PC-9 (cell line): ENCODE data around the gene ZNF774. TPM values are rescaled to one million over a fixed set of nuclear protein-coding genes. Genes with fewer than 3 reads are reported as not detected.
A peak's percentile ranks its signal among the peaks of the same experiment; 100 is the strongest.
"Not testable (repeated sequence)": the region's sequence is repeated elsewhere in the genome, so short reads cannot be mapped to it uniquely, and the experiment has no call there.

Source experiments
- Bru-seq: library from RNA; stranded (reverse); fragments of 400-500 nt; gene quantifications from one replicate; lab custom pipeline; 2021; lab: Mats Ljungman, UMichigan
- BruChase-seq, 2 experiments: library from RNA; stranded (reverse); fragments of 400-500 nt; gene quantifications; one replicate each; lab custom pipeline; 2021; lab: Mats Ljungman, UMichigan
- BruUV-seq: library from RNA; stranded (reverse); fragments of 400-500 nt; replicated peaks from 2 replicates; lab custom pipeline; 2021; lab: Mats Ljungman, UMichigan
- CTCF ChIA-PET: fragments of 300-600 bp; sonication (Branson Sonifier 250); formaldehyde crosslinking; loops from one replicate; lab custom pipeline; 2022; ENCODE audit warnings: antibody characterized with exemption; lab: Charles Lee
- POLR2A ChIA-PET: fragments of 300-600 bp; sonication (Branson Sonifier 250); formaldehyde crosslinking; loops from one replicate; lab custom pipeline; 2022; ENCODE audit warnings: antibody characterized with exemption; ENCODE audit not compliant: unreplicated experiment; lab: Charles Lee
- DNase-seq, 2 experiments: peaks; one replicate each; pipeline versions ENCODE4 v3.0.0 to v3.0.0-alpha.2; 2015 to 2022; ENCODE audit warnings: mixed read lengths in 1 of 2
- H2AFZ ChIP-seq: fragments of 200-600 bp; sonication (generic); 2 replicates; pipeline ENCODE4 v1.8.1; 2017; ENCODE audit warnings: antibody characterized with exemption
- H3F3A ChIP-seq: fragments of 200-600 bp; sonication (generic); 2 replicates; pipeline ENCODE4 v1.8.1; 2017; ENCODE audit warnings: antibody characterized with exemption, mild to moderate bottlenecking, low read depth; ENCODE audit not compliant: insufficient read depth
- H3K27ac ChIP-seq: fragments of 200-600 bp; sonication (generic); 2 replicates; pipeline ENCODE4 v1.6.1; 2016; ENCODE audit warnings: mixed run types
- H3K27me3 ChIP-seq: fragments of 200-600 bp; sonication (generic); 2 replicates; pipeline ENCODE4 v1.6.1; 2016; ENCODE audit warnings: low read depth, mixed run types; ENCODE audit not compliant: insufficient read depth
- H3K36me3 ChIP-seq: fragments of 200-600 bp; sonication (generic); 2 replicates; pipeline ENCODE4 v1.6.1; 2016; ENCODE audit warnings: low read depth, mixed run types
- H3K4me1 ChIP-seq: fragments of 200-600 bp; sonication (generic); replicated peaks from 2 replicates; pipeline ENCODE4 v1.6.1; 2016; ENCODE audit warnings: mixed run types; ENCODE audit not compliant: insufficient read depth
- H3K4me2 ChIP-seq: fragments of 200-600 bp; sonication (generic); 2 replicates; pipeline ENCODE4 v1.6.1; 2017; ENCODE audit warnings: mixed run types
- H3K4me3 ChIP-seq: fragments of 200-600 bp; sonication (generic); 2 replicates; pipeline ENCODE4 v1.6.1; 2016; ENCODE audit warnings: mixed run types
- H3K79me2 ChIP-seq: fragments of 200-600 bp; sonication (generic); 2 replicates; pipeline ENCODE4 v1.6.1; 2017; ENCODE audit warnings: low read depth, mixed run types
- H3K9me2 ChIP-seq: fragments of 200-600 bp; sonication (generic); 2 replicates; pipeline ENCODE4 v1.8.1; 2017; ENCODE audit warnings: mild to moderate bottlenecking; ENCODE audit not compliant: insufficient read depth
- H3K9me3 ChIP-seq: fragments of 200-600 bp; sonication (generic); 2 replicates; pipeline ENCODE4 v1.8.1; 2016; ENCODE audit warnings: low read depth; ENCODE audit not compliant: insufficient read depth
- H4K20me1 ChIP-seq: fragments of 200-600 bp; sonication (generic); 2 replicates; pipeline ENCODE4 v1.8.1; 2017; ENCODE audit not compliant: insufficient read depth
- CTCF ChIP-seq: fragments of 200-600 bp; sonication (generic); conservative IDR thresholded peaks from 2 replicates; pipeline ENCODE4 v1.6.1; 2017; ENCODE audit warnings: mixed run types, antibody characterized with exemption, mild to moderate bottlenecking, moderate library complexity
- EZH2 ChIP-seq: fragments of 200-600 bp; sonication (generic); IDR thresholded peaks from 2 replicates; pipeline ENCODE4 v1.8.0; 2017; ENCODE audit warnings: antibody characterized with exemption, low read depth
- intact Hi-C: fragments of 100-400 bp; cut with micrococcal nuclease; formaldehyde crosslinking; loops from one replicate; pipeline ENCODE4 v1.10.0; 2022; ENCODE audit not compliant: unreplicated experiment
- long read RNA-seq: library from polyadenylated mRNA; stranded (forward); transcript quantifications from one replicate; pipeline ENCODE4 v2.0.0, GENCODE V29; 2022
- total RNA-seq: library from RNA; stranded (reverse); gene quantifications from 2 replicates; pipeline ENCODE4 v1.2.3, GENCODE V29; 2021

ZNF774 gene
- total RNA-seq = 6.2 and 6.3 TPM in 2 replicates
- percentile 54 among the genes with signal in this experiment for Bru-seq, nascent RNA
- BruChase-seq, experiment 1, labeled RNA remaining after a 2-hour chase = percentile 57 among the genes with signal in this experiment
- percentile 47 among the genes with signal in this experiment for BruChase-seq, experiment 2, labeled RNA remaining after a 6-hour chase
- long read RNA-seq, partial matches to known transcripts = 0 of 3 reads
- long read RNA-seq, other reads (novel, unspliced or antisense) = 2 of 3 reads

GRCh38 chr15:90352107-90352893 lies at the start of gene ZNF774:
TSS of gene ZNF774 (plus strand) at chr15:90352284. CDS start at chr15:90354661, 2,377 bp downstream.
- intact Hi-C loops = loop anchor here (1.0 kb wide), 1 partner anchor 127 kb away; no protein-coding TSS in a partner anchor
- TSS peak; percentile 67 for BruUV-seq
- POLR2A ChIA-PET = interaction anchor here (0.6 to 0.7 kb wide), 3 partner anchors 10 to 103 kb away, joined by 3 to 7 read pairs (median 6); partner anchors contain the start of gene TTLL13

DNA sequence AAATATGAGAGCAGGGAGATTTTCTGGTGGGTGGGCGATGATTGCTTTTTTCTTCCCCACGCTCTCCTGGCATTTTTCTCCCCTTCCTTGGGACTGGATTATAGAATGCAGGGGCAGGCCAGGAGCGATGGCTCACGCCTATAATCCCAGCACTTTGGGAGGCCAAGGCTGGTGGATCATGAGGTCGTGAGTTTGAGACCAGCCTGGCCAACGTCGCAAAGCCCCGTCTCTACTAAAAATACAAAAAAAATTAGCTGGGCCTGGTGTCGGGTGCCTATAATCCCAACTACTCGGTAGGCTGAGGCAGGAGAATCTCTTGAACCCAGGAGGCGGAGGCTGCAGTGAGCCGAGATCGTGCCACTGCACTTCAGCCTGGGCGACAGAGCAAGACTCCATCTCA lies 46.7 kb upstream of the ZNF774 start:
- CTCF ChIA-PET, H2AFZ ChIP-seq, H3K9me3 ChIP-seq, H3K36me3 ChIP-seq, H3K79me2 ChIP-seq, H3K27ac ChIP-seq, BruUV-seq, intact Hi-C loops, H3K4me1 ChIP-seq, H3F3A ChIP-seq, DNase-seq, H3K4me3 ChIP-seq, H3K27me3 ChIP-seq, H4K20me1 ChIP-seq, H3K9me2 ChIP-seq, POLR2A ChIA-PET, H3K4me2 ChIP-seq: not testable (repeated sequence)

More at GRCh38 chr15:90352107-90352893, at the start of gene ZNF774:
- peak; percentile 90 to 96 for DNase-seq
- Histone ChIP-seq H3K27me3 (no peaks in the 10 kb centered on the region), H3K79me2 (peaks cover 6% of the 10 kb centered on the region; the same call in 1 of the 2 replicates), H3K9me3 (no peaks in the 10 kb centered on the region), H3K27ac (peak within 1 kb of the TSS; percentile 80), H4K20me1 (no peaks in the 10 kb centered on the region), H2AFZ (peak within 1 kb of the TSS; percentile 97), H3F3A (peaks cover 10% of the 10 kb centered on the region; the same call in 1 of the 2 replicates), H3K36me3 (no peaks in the 10 kb centered on the region), H3K9me2 (no peaks in the 10 kb centered on the region), H3K4me1 (peaks cover 12% of the 10 kb centered on the region), H3K4me3 (peak within 1 kb of the TSS; percentile 83), H3K4me2 (peak within 1 kb of the TSS; percentile 82)
- TF ChIP-seq EZH2 (no peak), CTCF (no peak)
- CTCF ChIA-PET = interaction anchor here (0.6 to 1.4 kb wide), 2 partner anchors 10 to 191 kb away, joined by 4 read pairs; no protein-coding TSS in a partner anchor

- Histone ChIP-seq H3K9me3 (no peaks in the 10 kb centered on the region), H3K9me2 (no peaks in the 10 kb centered on the region), H4K20me1 (no peaks in the 10 kb centered on the region), H3F3A (no peaks in the 10 kb centered on the region), H3K4me3 (no peak overlapping the region), H3K27ac (no peak overlapping the region), H3K79me2 (no peaks in the 10 kb centered on the region), H3K36me3 (no peaks in the 10 kb centered on the region), H2AFZ (no peak overlapping the region), H3K4me2 (no peak overlapping the region), H3K4me1 (peaks cover 7% of the 10 kb centered on the region), H3K27me3 (no peaks in the 10 kb centered on the region)
- DNase-seq = no peak
- ChIA-PET POLR2A (no interaction called here), CTCF (no interaction called here)
- TF ChIP-seq CTCF = no peak
- TF ChIP-seq EZH2 = no peak
- no TSS peak for BruUV-seq
- intact Hi-C loops = no loop called here
Measured at GRCh38 chr15:90305932-90306331, 46.2 kb upstream of the ZNF774 start.
